Panc1 (cell line): ENCODE measurements around the gene MREG.

Experiments
- TCF7L2 ChIP-seq: IDR thresholded peaks from 2 replicates; pipeline ENCODE4 v1.6.1; 2011; ENCODE audit warnings: mild to moderate bottlenecking, low read depth, low read length, inconsistent platforms
- TF ChIP-seq, protein P1 (sequence below): fragments of 450-650 bp; IDR thresholded peaks from 2 replicates; pipeline ENCODE4 v1.5.1; 2017; ENCODE audit warnings: mild to moderate bottlenecking

- TF ChIP-seq, protein P1, sequence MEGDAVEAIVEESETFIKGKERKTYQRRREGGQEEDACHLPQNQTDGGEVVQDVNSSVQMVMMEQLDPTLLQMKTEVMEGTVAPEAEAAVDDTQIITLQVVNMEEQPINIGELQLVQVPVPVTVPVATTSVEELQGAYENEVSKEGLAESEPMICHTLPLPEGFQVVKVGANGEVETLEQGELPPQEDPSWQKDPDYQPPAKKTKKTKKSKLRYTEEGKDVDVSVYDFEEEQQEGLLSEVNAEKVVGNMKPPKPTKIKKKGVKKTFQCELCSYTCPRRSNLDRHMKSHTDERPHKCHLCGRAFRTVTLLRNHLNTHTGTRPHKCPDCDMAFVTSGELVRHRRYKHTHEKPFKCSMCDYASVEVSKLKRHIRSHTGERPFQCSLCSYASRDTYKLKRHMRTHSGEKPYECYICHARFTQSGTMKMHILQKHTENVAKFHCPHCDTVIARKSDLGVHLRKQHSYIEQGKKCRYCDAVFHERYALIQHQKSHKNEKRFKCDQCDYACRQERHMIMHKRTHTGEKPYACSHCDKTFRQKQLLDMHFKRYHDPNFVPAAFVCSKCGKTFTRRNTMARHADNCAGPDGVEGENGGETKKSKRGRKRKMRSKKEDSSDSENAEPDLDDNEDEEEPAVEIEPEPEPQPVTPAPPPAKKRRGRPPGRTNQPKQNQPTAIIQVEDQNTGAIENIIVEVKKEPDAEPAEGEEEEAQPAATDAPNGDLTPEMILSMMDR = no peak
- no peak for TF ChIP-seq TCF7L2
Measured at GRCh38 chr2:215951558-215951957, 61.8 kb downstream of the MREG start.
